CD4-positive, alpha-beta T cell treated with Interferon gamma for 1 hour (primary cell): ENCODE data around the gene PTGER2.

Experiments
- DNase-seq: peaks from one replicate; pipeline ENCODE4 v3.0.0-alpha.2; 2020

The PTGER2 gene

DNA sequence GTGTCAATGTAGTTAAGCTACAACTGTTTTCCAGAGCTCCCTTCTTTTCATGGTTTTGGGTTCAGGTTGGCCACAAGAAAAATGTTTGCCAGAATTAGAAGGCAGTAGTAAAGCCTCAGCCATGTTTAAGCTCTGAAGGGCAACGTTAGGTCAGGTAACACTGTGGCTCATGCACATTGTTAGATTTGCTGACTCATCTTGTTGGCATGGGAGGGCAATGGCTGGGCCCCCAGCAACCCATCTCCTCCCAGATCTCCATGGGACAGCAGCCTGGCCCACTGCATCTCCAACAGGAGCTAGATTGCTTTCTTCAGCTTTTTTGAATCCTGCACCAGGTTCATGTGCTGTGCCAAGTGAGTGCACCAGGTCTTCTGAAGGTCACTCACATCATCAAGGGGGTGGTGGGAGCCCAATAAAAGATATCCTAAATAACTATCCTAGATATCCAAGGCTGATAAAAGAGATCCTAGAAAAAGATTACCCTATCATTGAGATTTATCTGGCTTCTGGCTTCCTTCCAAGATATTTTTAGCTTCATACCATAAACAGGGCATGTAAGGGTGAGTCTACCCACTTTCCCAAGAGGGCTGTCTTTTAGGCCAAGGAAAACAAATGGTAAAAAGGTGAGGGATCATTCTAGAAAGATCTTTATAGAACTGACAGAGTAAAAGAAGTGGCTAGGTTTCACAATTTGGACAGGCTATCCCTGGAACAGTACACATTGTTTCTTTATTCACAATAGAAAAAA is 28.9 kb downstream of the PTGER2 start:
- DNase-seq = no peak

- DNase-seq = no peak
These were observed 32.7 kb downstream of the PTGER2 start for GRCh38 chr14:52346778-52347177.

DNA sequence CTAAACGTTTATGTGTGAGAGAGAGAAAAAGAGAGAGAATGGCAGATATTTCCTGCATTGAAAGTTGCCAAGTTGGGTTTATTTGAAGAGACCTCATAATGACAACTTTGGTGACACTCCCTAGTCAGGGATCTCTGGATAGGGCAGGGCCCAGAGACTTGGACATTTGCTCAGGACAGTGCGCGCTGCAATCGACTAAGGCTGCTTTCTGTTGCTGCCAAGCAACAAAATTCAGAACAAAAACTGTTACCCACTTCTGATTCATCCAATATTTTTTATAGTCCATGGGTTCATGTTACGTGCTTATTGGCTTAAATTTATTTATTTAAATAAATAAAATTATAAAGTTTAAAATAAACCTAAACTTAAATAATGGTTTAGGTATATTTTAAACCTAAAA is 34.2 kb downstream of the PTGER2 start:
- no peak for DNase-seq

GRCh38 chr14:52348776-52349175 is 34.7 kb downstream of the PTGER2 start:
- no peak for DNase-seq

DNA sequence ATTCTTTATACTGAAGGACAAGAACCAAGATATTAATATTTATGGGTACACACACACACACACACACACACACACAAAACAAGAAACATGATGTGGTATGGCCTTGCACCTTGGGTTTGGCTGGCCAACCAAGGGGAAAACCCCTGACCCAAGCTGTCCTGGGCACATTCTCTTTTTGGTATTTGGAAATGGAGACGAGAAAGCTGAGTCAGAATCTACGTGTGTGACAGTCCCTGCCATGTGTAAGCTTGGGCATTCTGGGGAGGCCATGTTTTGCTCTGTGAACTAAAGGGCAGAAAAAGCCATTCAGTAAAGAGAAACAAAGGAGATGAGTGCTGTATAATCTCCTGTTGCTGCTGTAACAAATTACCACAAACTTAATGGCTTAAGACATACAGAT is 35.6 kb downstream of the PTGER2 start:
- DNase-seq = no peak

DNA sequence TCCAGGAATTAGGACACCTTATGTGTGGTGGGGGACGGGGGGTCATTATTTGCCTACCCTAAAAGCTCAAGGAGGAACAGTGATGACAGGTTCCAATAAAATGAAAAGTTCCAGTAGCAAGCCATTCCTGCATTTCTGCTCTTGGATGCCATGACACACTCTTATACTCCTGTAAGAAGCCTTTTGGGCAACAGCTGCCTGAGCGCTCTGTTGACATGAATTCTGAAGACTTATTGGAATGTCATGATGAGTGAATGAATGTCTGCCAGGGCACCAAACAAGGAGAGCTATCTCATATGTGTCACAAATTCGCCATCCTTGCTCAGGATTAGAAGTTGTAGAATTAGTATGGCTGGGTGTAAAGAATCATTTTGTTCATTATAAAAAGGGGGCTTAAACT is 36.3 kb downstream of the PTGER2 start:
- DNase-seq = no peak

- no peak for DNase-seq
These were observed 37.3 kb downstream of the PTGER2 start for GRCh38 chr14:52351233-52352060.

- DNase-seq = peak; percentile 11
These were observed 38.0 kb downstream of the PTGER2 start for GRCh38 chr14:52352061-52352491.

- no peak for DNase-seq
These were observed 38.5 kb downstream of the PTGER2 start for GRCh38 chr14:52352569-52352968.

DNA sequence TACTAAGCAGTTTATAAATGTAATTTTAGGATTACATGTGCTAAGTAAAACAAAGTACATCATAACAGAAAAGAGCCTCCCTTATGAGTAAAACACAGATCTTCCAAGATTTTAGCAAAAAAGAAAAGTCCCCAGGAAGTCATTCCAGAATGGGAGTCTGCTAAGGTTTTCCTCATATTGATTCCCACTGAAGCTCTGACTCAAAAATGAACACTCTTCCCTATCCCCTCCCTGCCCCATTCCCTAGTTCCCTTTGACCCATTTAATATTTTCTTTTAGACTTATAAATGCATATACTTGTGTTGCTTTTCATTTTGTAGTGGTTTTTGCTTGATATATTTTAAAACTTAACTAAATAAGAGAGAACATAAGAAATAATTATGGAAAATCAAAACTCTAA is 40.1 kb downstream of the PTGER2 start:
- DNase-seq = no peak

DNA sequence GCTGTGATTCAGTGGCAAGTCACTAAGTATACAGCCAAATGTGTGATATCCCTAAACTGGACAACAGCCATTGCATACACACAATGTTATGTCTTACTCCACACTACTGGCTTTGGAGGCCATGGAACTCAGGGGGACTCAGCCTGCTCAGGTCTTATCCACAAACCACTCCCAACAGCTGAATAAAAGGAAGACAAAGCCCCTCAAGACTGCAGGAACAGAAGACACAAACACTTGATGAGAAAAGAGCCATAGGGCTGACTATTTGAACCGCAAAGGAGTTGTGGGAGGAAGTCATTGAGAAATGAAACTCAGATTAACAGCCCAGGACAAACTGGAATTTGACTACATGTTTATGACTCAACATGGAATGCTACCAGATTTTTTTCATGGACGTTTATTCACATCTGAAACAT is 40.9 kb downstream of the PTGER2 start:
- DNase-seq = no peak

DNA sequence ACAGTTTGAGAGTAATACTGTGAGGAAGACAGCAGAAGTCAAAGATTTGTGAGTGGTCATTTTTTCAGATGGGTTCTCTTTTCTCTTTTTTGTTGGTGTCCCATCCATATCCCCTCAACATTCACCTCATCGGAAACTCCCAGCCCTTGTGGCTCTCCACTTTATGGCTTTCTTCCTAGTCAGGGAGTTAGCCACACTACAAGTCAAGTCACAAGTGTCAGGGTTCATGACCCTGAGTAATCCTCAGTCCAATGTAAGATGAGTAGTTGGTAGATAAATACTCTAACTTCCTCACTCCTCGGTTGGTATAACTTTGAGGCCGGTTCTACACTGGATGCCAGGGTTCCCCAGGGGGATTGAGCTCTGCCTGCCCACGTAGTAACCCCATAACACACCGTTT is 41.4 kb downstream of the PTGER2 start:
- DNase-seq = no peak

DNA sequence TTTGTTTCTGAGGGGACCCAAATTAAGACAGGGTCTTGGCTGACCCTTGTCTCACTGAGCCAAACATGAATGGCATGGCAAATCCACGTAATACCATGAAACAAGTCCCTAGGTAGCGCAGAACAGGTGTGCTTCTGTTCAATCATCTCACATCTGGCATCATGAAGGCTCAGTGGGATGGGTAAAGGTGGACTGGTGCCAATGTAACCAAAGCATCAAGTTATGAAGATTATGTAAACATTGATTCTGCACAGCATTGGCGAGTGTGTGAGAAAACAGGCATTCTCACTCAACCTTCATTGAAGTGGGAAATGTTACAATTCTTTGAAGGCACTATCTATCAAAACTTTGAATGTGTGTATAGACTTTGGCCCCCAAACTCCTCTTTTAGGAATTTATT is 41.9 kb downstream of the PTGER2 start:
- no peak for DNase-seq

DNA sequence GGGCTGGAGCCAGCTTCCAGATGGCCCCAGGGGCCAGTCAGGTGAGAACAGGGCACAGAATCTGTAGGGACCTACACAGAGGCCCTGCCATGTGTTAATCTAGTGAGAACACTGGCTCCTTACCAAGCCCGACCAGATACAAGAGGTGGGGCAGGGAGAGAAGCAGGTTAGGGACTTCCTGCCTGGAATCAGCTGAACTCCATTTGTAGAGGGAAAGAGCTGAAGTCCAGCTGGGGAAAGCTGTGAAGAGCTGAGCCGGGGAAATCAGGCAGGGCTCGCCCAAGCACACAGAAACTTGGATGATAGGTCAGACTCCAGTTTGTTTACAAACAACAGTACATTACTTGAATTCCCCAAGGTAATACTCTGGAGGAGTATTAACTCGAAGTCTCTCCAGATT is 46.7 kb downstream of the PTGER2 start:
- DNase-seq = no peak

- no peak for DNase-seq
These were observed 49.1 kb downstream of the PTGER2 start for GRCh38 chr14:52363041-52363704.

GRCh38 chr14:52363961-52364360 is 49.8 kb downstream of the PTGER2 start:
- peak; percentile 3 for DNase-seq

DNA sequence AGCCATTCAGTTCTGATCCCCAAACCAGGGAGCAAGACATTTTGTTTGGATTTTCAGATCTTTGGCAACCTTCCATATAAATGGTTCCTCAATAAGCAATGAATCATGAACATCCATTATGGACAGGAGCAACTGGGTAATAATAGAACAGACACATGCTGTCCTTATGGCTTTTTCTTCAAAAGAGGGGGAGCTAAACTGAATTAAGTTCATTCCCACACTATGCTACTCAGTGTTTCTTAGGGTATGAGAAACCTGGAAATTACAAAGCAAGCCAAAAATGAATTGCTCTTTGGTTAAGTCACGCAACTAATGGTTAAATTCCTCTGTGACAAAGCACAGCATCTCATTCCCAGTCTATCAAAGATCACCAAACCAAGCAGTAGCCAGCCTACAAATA is 51.0 kb downstream of the PTGER2 start:
- no peak for DNase-seq

GRCh38 chr14:52366796-52367315 is 52.7 kb downstream of the PTGER2 start:
- DNase-seq = no peak

DNA sequence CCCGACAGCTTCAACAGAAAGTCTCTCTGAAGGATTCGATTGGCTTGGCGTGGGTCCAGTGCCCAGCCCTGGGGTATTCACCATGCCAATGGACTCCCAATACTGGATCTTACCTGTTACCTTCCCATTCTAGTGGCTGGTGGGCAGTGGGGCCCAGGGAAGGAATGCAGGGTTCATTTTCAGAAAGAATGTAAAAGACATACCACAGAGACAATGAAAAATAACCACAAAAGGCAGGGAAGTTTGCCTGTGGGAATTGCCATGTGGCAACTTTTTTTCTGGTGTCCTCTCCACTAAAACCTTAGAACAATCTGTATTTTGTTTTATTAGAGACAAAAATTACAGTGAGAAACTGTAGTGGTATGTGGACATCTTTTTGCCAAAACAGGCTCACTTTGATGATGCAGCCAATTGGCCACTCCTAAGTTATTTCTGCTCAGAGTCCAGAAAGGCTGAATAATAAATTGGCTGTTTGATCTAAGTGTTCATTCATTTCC is 55.2 kb downstream of the PTGER2 start:
- DNase-seq = no peak

- DNase-seq = no peak
These were observed 56.4 kb downstream of the PTGER2 start for GRCh38 chr14:52370406-52370935.

DNA sequence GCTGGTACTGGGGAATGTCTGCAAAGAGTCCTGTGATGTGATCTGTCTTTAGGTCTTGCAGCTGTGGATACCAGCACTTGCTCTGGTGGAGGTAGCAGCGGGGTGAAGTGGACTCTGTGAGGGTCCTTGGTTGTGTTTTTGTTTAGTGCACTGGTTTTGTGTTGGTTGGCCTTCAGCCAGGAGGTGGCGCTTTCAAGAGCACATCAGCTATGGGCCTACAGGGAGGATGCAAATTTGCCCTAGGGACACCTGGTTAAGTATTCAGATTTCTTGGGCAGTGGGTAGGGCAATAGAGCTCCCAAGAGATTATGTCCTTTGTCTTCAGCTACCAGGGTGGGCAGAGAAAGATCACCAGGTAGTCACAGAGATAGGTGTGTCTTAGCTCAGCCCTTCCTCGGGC is 63.8 kb downstream of the PTGER2 start:
- no peak for DNase-seq
